HEK293 (cell line): ENCODE measurements around the gene SELENBP1.

Experiments used
- CTCF ChIA-PET: fragments of 350-600 bp; formaldehyde crosslinking; extraction: SDS; loops from one replicate; lab custom pipeline; 2021; ENCODE audit warnings: antibody characterized with exemption; lab: Yijun Ruan, JAX
- POLR2A ChIA-PET: fragments of 300-600 bp; formaldehyde crosslinking; extraction: SDS; loops from one replicate; lab custom pipeline; 2020; ENCODE audit warnings: antibody characterized with exemption, inconsistent platforms; lab: Yijun Ruan, JAX
- H3K27ac ChIP-seq: fragments of 200-500 bp; sonication (Bioruptor generic); 2 replicates; pipeline ENCODE4 v1.5.1; 2014; ENCODE audit warnings: low read depth, low read length, control low read depth, inconsistent platforms; ENCODE audit errors: extremely low read depth
- H3K36me3 ChIP-seq, 2 experiments: fragments of 200-500 bp in 1 of 2; sonication (Bioruptor generic) in 1 of 2; 1 replicate in 1 of 2; 2 replicates in 1 of 2; pipeline ENCODE4 v1.5.1; 2014 to 2017; ENCODE audit warnings: inconsistent platforms in 2 of 2, low read length in 2 of 2; ENCODE audit not compliant: control insufficient read depth in 2 of 2, insufficient read depth in 1 of 2
- H3K4me1 ChIP-seq: fragments of 200-500 bp; sonication (Bioruptor generic); 2 replicates; pipeline ENCODE4 v1.5.1; 2014; ENCODE audit warnings: mild to moderate bottlenecking, low read length, inconsistent platforms; ENCODE audit not compliant: control insufficient read depth, insufficient read depth
- H3K4me3 ChIP-seq: 2 replicates; pipeline ENCODE4 v1.5.1; 2011; ENCODE audit warnings: low read depth, mild to moderate bottlenecking, control low read depth, low read length, moderate library complexity
- H3K9me3 ChIP-seq: fragments of 200-500 bp; sonication (Bioruptor generic); 2 replicates; pipeline ENCODE4 v1.5.1; 2014; ENCODE audit warnings: low read depth, low read length, inconsistent platforms; ENCODE audit not compliant: control insufficient read depth, insufficient read depth
- CTCF ChIP-seq: fragments of 450-650 bp; formaldehyde crosslinking; IDR thresholded peaks from 2 replicates; pipeline ENCODE4 v1.5.1; 2016; ENCODE audit warnings: missing biosample characterization, missing genetic modification characterization
- GLIS2 ChIP-seq: fragments of 450-650 bp; formaldehyde crosslinking; IDR thresholded peaks from 2 replicates; pipeline ENCODE4 v1.5.1; 2016; ENCODE audit warnings: missing biosample characterization, missing genetic modification characterization
- HOXD13 ChIP-seq: sonication (generic); formaldehyde crosslinking; IDR thresholded peaks from 2 replicates; pipeline ENCODE4 v1.8.0; 2022; ENCODE audit warnings: missing genetic modification reagents, borderline replicate concordance
- IKZF3 ChIP-seq: fragments of 450-650 bp; IDR thresholded peaks from 2 replicates; pipeline ENCODE4 v1.5.0; 2018; ENCODE audit warnings: missing biosample characterization, mild to moderate bottlenecking, missing genetic modification characterization, moderate library complexity
- KLF16 ChIP-seq: fragments of 450-650 bp; formaldehyde crosslinking; IDR thresholded peaks from 2 replicates; pipeline ENCODE4 v1.5.1; 2017; ENCODE audit warnings: missing biosample characterization, missing genetic modification characterization
- PATZ1 ChIP-seq: fragments of 450-650 bp; formaldehyde crosslinking; IDR thresholded peaks from 2 replicates; pipeline ENCODE4 v1.5.1; 2016; ENCODE audit warnings: missing biosample characterization, missing genetic modification characterization
- PRDM1 ChIP-seq: fragments of 450-650 bp; formaldehyde crosslinking; IDR thresholded peaks from 2 replicates; pipeline ENCODE4; 2016; ENCODE audit warnings: missing biosample characterization, missing genetic modification characterization
- PRDM10 ChIP-seq: fragments of 450-650 bp; formaldehyde crosslinking; IDR thresholded peaks from 2 replicates; pipeline ENCODE4 v1.5.1; 2016; ENCODE audit warnings: missing biosample characterization, missing genetic modification characterization
- SCRT2 ChIP-seq: fragments of 450-650 bp; formaldehyde crosslinking; IDR thresholded peaks from 2 replicates; pipeline ENCODE4 v1.5.1; 2016; ENCODE audit warnings: missing biosample characterization, missing genetic modification characterization
- TRIM28 ChIP-seq: IDR thresholded peaks from 2 replicates; pipeline ENCODE4 v1.6.1; 2011; ENCODE audit warnings: low read length, control low read depth, borderline replicate concordance
- ZBTB11 ChIP-seq: fragments of 450-650 bp; formaldehyde crosslinking; conservative IDR thresholded peaks from 2 replicates; pipeline ENCODE4 v1.5.1; 2016; ENCODE audit warnings: low read depth, missing biosample characterization, missing genetic modification characterization
- ZBTB8A ChIP-seq: fragments of 450-650 bp; formaldehyde crosslinking; IDR thresholded peaks from 2 replicates; pipeline ENCODE4 v1.5.1; 2016; ENCODE audit warnings: missing biosample characterization, missing genetic modification characterization
- ZNF16 ChIP-seq: fragments of 450-650 bp; formaldehyde crosslinking; IDR thresholded peaks from 2 replicates; pipeline ENCODE4 v1.5.1; 2016; ENCODE audit warnings: low read depth, missing biosample characterization, missing genetic modification characterization
- ZNF184 ChIP-seq: fragments of 450-650 bp; IDR thresholded peaks from 2 replicates; pipeline ENCODE4 v1.5.1; 2018; ENCODE audit warnings: missing biosample characterization, mild to moderate bottlenecking, missing genetic modification characterization
- ZNF214 ChIP-seq: fragments of 450-650 bp; formaldehyde crosslinking; IDR thresholded peaks from 2 replicates; pipeline ENCODE4 v1.5.1; 2017; ENCODE audit warnings: missing biosample characterization, mild to moderate bottlenecking, missing genetic modification characterization, borderline replicate concordance
- ZNF24 ChIP-seq: fragments of 450-650 bp; formaldehyde crosslinking; IDR thresholded peaks from 2 replicates; pipeline ENCODE4 v1.5.1; 2016; ENCODE audit warnings: missing biosample characterization, missing genetic modification characterization
- ZNF335 ChIP-seq: fragments of 450-650 bp; formaldehyde crosslinking; conservative IDR thresholded peaks from 2 replicates; pipeline ENCODE4 v1.5.1; 2016; ENCODE audit warnings: missing biosample characterization, missing genetic modification characterization
- ZNF366 ChIP-seq: fragments of 450-650 bp; formaldehyde crosslinking; conservative IDR thresholded peaks from 2 replicates; pipeline ENCODE4 v1.5.1; 2016; ENCODE audit warnings: missing biosample characterization, missing genetic modification characterization
- ZNF423 ChIP-seq: fragments of 450-650 bp; formaldehyde crosslinking; IDR thresholded peaks from 2 replicates; pipeline ENCODE4 v1.5.1; 2016; ENCODE audit warnings: missing biosample characterization, missing genetic modification characterization
- ZNF600 ChIP-seq: fragments of 450-650 bp; formaldehyde crosslinking; IDR thresholded peaks from 2 replicates; pipeline ENCODE4 v1.5.1; 2016; ENCODE audit warnings: missing biosample characterization, missing genetic modification characterization
- ZNF621 ChIP-seq: fragments of 450-650 bp; formaldehyde crosslinking; IDR thresholded peaks from 2 replicates; pipeline ENCODE4 v1.5.1; 2017; ENCODE audit warnings: missing biosample characterization, missing genetic modification characterization
- ZNF692 ChIP-seq: fragments of 450-650 bp; formaldehyde crosslinking; IDR thresholded peaks from 2 replicates; pipeline ENCODE4 v1.5.1; 2016; ENCODE audit warnings: missing biosample characterization, missing genetic modification characterization
- ZNF701 ChIP-seq: fragments of 450-650 bp; formaldehyde crosslinking; IDR thresholded peaks from 2 replicates; pipeline ENCODE4 v1.5.1; 2016; ENCODE audit warnings: missing biosample characterization, missing genetic modification characterization
- ZNF76 ChIP-seq: fragments of 450-650 bp; formaldehyde crosslinking; IDR thresholded peaks from 2 replicates; pipeline ENCODE4; 2016; ENCODE audit warnings: low read depth, missing biosample characterization, missing genetic modification characterization, borderline replicate concordance

Gene SELENBP1

GRCh38 chr1:151399324-151400171 lies 27.0 kb upstream of the SELENBP1 start, which contains the start of gene PSMB4:
Gene PSMB4 (plus strand): TSS chr1:151399573. CDS start chr1:151399588, 15 bp downstream.
- Histone ChIP-seq H3K9me3 (no peaks in the 10 kb centered on the region), H3K27ac (peak within 1 kb of the TSS; percentile 71), H3K4me1 (no peaks in the 10 kb centered on the region), H3K4me3 (peak within 1 kb of the TSS; percentile 91), H3K36me3 (peaks cover 4 to 45% of the 10 kb centered on the region in 2 experiments; a peak in 1 of 3 replicates)
- ChIA-PET CTCF (interaction anchor here (0.5 to 2.7 kb wide), 8 partner anchors 15 to 300 kb away, joined by 3 to 14 read pairs (median 5); no protein-coding TSS in a partner anchor), POLR2A (interaction anchor here (0.6 to 2.7 kb wide), 15 partner anchors 15 to 318 kb away, joined by 3 to 13 read pairs (median 3); partner anchors contain the start of genes PI4KB, PSMD4, SELENBP1 and ZNF687)
- no peak for TF ChIP-seq ZNF621 (tag by site-specific recombination)
- TF ChIP-seq ZNF423 (tag by site-specific recombination) = 0 out of 2 replicates have a peak, but pooled peaks have one; percentile 15
- TF ChIP-seq ZNF24 (tag by site-specific recombination) = peak; percentile 83
- TF ChIP-seq CTCF (tag by site-specific recombination) = peak; percentile 92
- 0 out of 2 replicates have a peak, but pooled peaks have one; percentile 47 for TF ChIP-seq TRIM28
- TF ChIP-seq ZNF214 (tag by site-specific recombination) = no peak
- TF ChIP-seq ZNF16 (tag by site-specific recombination) = 0 out of 2 replicates have a peak, but pooled peaks have one; percentile 5
- no peak for TF ChIP-seq ZNF366
- peak; percentile 67 for TF ChIP-seq PATZ1 (tag by site-specific recombination)
- no peak for TF ChIP-seq IKZF3 (tag by site-specific recombination)
- TF ChIP-seq ZNF184 (tag by site-specific recombination) = 0 out of 2 replicates have a peak, but pooled peaks have one; percentile 19
- no peak for TF ChIP-seq HOXD13 (CRISPR knock-in tag)
- peak; percentile 85; the same call in 1 of the 2 replicates for TF ChIP-seq ZNF76 (tag by site-specific recombination)
- TF ChIP-seq ZBTB11 = peak; percentile 96
- TF ChIP-seq PRDM10 (tag by site-specific recombination) = peak; percentile 97
- TF ChIP-seq ZNF600 (tag by site-specific recombination) = peak; percentile 6; the same call in 1 of the 2 replicates
- peak; percentile 34; the same call in 1 of the 2 replicates for TF ChIP-seq GLIS2 (tag by site-specific recombination)
- peak; percentile 50; the same call in 1 of the 2 replicates for TF ChIP-seq PRDM1
- no peak for TF ChIP-seq ZNF701 (tag by site-specific recombination)
- peak; percentile 32; the same call in 1 of the 2 replicates for TF ChIP-seq ZBTB8A (tag by site-specific recombination)
- TF ChIP-seq ZNF335 = peak; percentile 80
- TF ChIP-seq KLF16 = peak; percentile 10; the same call in 1 of the 2 replicates
- TF ChIP-seq SCRT2 (tag by site-specific recombination) = no peak
- peak; percentile 79 for TF ChIP-seq ZNF692 (tag by site-specific recombination)
